ENCODE data around the gene GAS2L3.

- TF ChIP-seq, protein P1, sequence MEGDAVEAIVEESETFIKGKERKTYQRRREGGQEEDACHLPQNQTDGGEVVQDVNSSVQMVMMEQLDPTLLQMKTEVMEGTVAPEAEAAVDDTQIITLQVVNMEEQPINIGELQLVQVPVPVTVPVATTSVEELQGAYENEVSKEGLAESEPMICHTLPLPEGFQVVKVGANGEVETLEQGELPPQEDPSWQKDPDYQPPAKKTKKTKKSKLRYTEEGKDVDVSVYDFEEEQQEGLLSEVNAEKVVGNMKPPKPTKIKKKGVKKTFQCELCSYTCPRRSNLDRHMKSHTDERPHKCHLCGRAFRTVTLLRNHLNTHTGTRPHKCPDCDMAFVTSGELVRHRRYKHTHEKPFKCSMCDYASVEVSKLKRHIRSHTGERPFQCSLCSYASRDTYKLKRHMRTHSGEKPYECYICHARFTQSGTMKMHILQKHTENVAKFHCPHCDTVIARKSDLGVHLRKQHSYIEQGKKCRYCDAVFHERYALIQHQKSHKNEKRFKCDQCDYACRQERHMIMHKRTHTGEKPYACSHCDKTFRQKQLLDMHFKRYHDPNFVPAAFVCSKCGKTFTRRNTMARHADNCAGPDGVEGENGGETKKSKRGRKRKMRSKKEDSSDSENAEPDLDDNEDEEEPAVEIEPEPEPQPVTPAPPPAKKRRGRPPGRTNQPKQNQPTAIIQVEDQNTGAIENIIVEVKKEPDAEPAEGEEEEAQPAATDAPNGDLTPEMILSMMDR (IDR thresholded peaks at IDR 0.05): no peak
- no peak for TF ChIP-seq POLR2A (IDR thresholded peaks at IDR 0.05)
These were observed 16.1 kb upstream of the GAS2L3 start for GRCh38 chr12:100557357-100557756.
